Skeletal muscle tissue (tissue), 4 donors: ENCODE data around the gene B3GNT8. TPM values are rescaled to one million over a fixed set of nuclear protein-coding genes. Genes with fewer than 3 reads are reported as not detected.

Experiments used
- H3K27ac ChIP-seq: one replicate; pipeline ENCODE4 v1.7.0; 2013; ENCODE audit warnings: mild to moderate bottlenecking, low read depth, low read length, inconsistent platforms
- H3K27me3 ChIP-seq, 3 donors: one replicate each; pipeline ENCODE4 v1.7.0; 2013; ENCODE audit warnings: low read length in 3 of 3; ENCODE audit not compliant: control insufficient read depth in 3 of 3, insufficient read depth in 3 of 3
- H3K36me3 ChIP-seq, 3 donors: one replicate each; pipeline ENCODE4 v1.7.0; 2013; ENCODE audit warnings: low read length in 3 of 3; ENCODE audit not compliant: control insufficient read depth in 3 of 3, insufficient read depth in 3 of 3
- H3K4me1 ChIP-seq, 3 donors: one replicate each; pipeline ENCODE4 v1.7.0; 2013; ENCODE audit warnings: low read length in 3 of 3, mild to moderate bottlenecking in 3 of 3; ENCODE audit not compliant: control insufficient read depth in 3 of 3, insufficient read depth in 3 of 3
- H3K4me3 ChIP-seq, 3 donors: one replicate each; pipeline ENCODE4 v1.7.0; 2013; ENCODE audit warnings: low read length in 3 of 3
- H3K9ac ChIP-seq, 3 donors: one replicate each; pipeline ENCODE4 v1.7.0; 2013; ENCODE audit warnings: low read length in 3 of 3, mild to moderate bottlenecking in 3 of 3, moderate library complexity in 2 of 3, low read depth in 1 of 3
- H3K9me3 ChIP-seq, 3 donors: one replicate each; pipeline ENCODE4 v1.7.0; 2013; ENCODE audit warnings: low read length in 3 of 3; ENCODE audit not compliant: control insufficient read depth in 3 of 3
- total RNA-seq: library from RNA; depleted of rRNA; stranded (reverse); fragments of >200 nt; gene quantifications from one replicate; pipeline ENCODE4 v1.2.3, GENCODE V29; 2014
- donor health status: Osteomylitis.

The B3GNT8 gene
- total RNA-seq, 1 donor from 2014 or later, result 0.52 TPM

GRCh38 chr19:41426116-41426841 is 895 bp downstream of the B3GNT8 start:
- Histone ChIP-seq H3K36me3 (peaks cover 43 to 51% (median 48%) of the 10 kb centered on the region in 3 donors), H3K9me3 (no peaks in the 10 kb centered on the region), H3K27ac (no peak overlapping the region), H3K4me1 (peaks cover 22 to 37% (median 37%) of the 10 kb centered on the region in 3 donors), H3K4me3 (peak overlapping the region; percentile 19 to 73 (median 68)), H3K27me3 (no peaks in the 10 kb centered on the region), H3K9ac (peak overlapping the region; percentile 53 to 80 (median 76))

- H3K36me3 ChIP-seq, result peaks cover 51 to 57% (median 56%) of the 10 kb centered on the region in 3 donors
- no peak overlapping the region for H3K27ac ChIP-seq
- H3K27me3 ChIP-seq, result no peaks in the 10 kb centered on the region
- H3K4me3 ChIP-seq, result no peak overlapping the region
- H3K9ac ChIP-seq, result peak overlapping the region in 1 of 3 donors; percentile 80
- H3K9me3 ChIP-seq, result no peaks in the 10 kb centered on the region
- peaks cover 16 to 29% (median 28%) of the 10 kb centered on the region in 3 donors for H3K4me1 ChIP-seq
These were observed 1.7 kb downstream of the B3GNT8 start for GRCh38 chr19:41425174-41426115.

GRCh38 chr19:41424335-41425173 is 2.6 kb downstream of the B3GNT8 start:
- Histone ChIP-seq H3K27me3 (no peaks in the 10 kb centered on the region), H3K4me3 (no peak overlapping the region), H3K9ac (no peak overlapping the region), H3K4me1 (peaks cover 16 to 29% (median 28%) of the 10 kb centered on the region in 3 donors), H3K36me3 (peaks cover 60 to 66% (median 65%) of the 10 kb centered on the region in 3 donors), H3K9me3 (no peaks in the 10 kb centered on the region), H3K27ac (no peak overlapping the region)

- no peak overlapping the region for H3K27ac ChIP-seq
- H3K36me3 ChIP-seq, result peaks cover 67 to 71% (median 70%) of the 10 kb centered on the region in 3 donors
- no peaks in the 10 kb centered on the region for H3K27me3 ChIP-seq
- H3K9ac ChIP-seq, result no peak overlapping the region
- H3K9me3 ChIP-seq, result no peaks in the 10 kb centered on the region
- H3K4me3 ChIP-seq, result no peak overlapping the region
- peaks cover 8 to 22% (median 19%) of the 10 kb centered on the region in 3 donors for H3K4me1 ChIP-seq
These were observed 4.2 kb downstream of the B3GNT8 start for GRCh38 chr19:41422955-41423354.

- peaks cover 67 to 72% (median 71%) of the 10 kb centered on the region in 3 donors for H3K36me3 ChIP-seq
- H3K4me1 ChIP-seq, result peaks cover 4 to 17% (median 14%) of the 10 kb centered on the region in 3 donors
- no peak overlapping the region for H3K4me3 ChIP-seq
- no peaks in the 10 kb centered on the region for H3K27me3 ChIP-seq
- H3K9ac ChIP-seq, result no peak overlapping the region
- H3K27ac ChIP-seq, result no peak overlapping the region
- no peaks in the 10 kb centered on the region for H3K9me3 ChIP-seq
These were observed 4.7 kb downstream of the B3GNT8 start for GRCh38 chr19:41422456-41422855.

- no peak overlapping the region for H3K4me3 ChIP-seq
- H3K36me3 ChIP-seq, result peaks cover 70 to 77% (median 75%) of the 10 kb centered on the region in 3 donors
- peaks cover 3 to 16% (median 12%) of the 10 kb centered on the region in 3 donors for H3K4me1 ChIP-seq
- no peaks in the 10 kb centered on the region for H3K9me3 ChIP-seq
- H3K27ac ChIP-seq, result no peak overlapping the region
- H3K9ac ChIP-seq, result no peak overlapping the region
- H3K27me3 ChIP-seq, result no peaks in the 10 kb centered on the region
These were observed 5.2 kb downstream of the B3GNT8 start for GRCh38 chr19:41421973-41422372.

GRCh38 chr19:41421314-41421713 is 5.9 kb downstream of the B3GNT8 start:
- Histone ChIP-seq H3K4me3 (no peak overlapping the region), H3K27me3 (no peaks in the 10 kb centered on the region), H3K36me3 (peaks cover 74 to 80% (median 78%) of the 10 kb centered on the region in 3 donors), H3K27ac (no peak overlapping the region), H3K4me1 (peaks cover 0 to 12% (median 8%) of the 10 kb centered on the region in 3 donors), H3K9me3 (no peaks in the 10 kb centered on the region), H3K9ac (no peak overlapping the region)

- Histone ChIP-seq H3K27ac (no peak overlapping the region), H3K4me3 (no peak overlapping the region), H3K36me3 (peaks cover 73 to 74% (median 74%) of the 10 kb centered on the region in 3 donors), H3K9me3 (no peaks in the 10 kb centered on the region), H3K4me1 (peaks cover 2 to 17% (median 12%) of the 10 kb centered on the region in 3 donors), H3K9ac (no peak overlapping the region), H3K27me3 (no peaks in the 10 kb centered on the region)
These were observed 6.9 kb downstream of the B3GNT8 start for GRCh38 chr19:41420101-41420880.
